Peyer's patch (tissue), 4 donors: ENCODE measurements around the gene NSFL1C.

Experiments
- POLR2A ChIP-seq, 2 donors: fragments of 450-650 bp; IDR thresholded peaks; one replicate each; pipeline ENCODE4 v1.5.1; 2017; ENCODE audit warnings: antibody characterized with exemption in 2 of 2, mild to moderate bottlenecking in 2 of 2, moderate library complexity in 2 of 2
- TF ChIP-seq, protein P1 (sequence below), 6 experiments: fragments of 450-650 bp in 4 of 6; fragments of 200-600 bp in 2 of 6; sonication (generic) in 1 of 6; IDR thresholded peaks; one replicate each; pipeline ENCODE4 v1.5.1; 2017 to 2019; ENCODE audit warnings: antibody characterized with exemption in 6 of 6, mild to moderate bottlenecking in 3 of 6, moderate library complexity in 1 of 6

DNA sequence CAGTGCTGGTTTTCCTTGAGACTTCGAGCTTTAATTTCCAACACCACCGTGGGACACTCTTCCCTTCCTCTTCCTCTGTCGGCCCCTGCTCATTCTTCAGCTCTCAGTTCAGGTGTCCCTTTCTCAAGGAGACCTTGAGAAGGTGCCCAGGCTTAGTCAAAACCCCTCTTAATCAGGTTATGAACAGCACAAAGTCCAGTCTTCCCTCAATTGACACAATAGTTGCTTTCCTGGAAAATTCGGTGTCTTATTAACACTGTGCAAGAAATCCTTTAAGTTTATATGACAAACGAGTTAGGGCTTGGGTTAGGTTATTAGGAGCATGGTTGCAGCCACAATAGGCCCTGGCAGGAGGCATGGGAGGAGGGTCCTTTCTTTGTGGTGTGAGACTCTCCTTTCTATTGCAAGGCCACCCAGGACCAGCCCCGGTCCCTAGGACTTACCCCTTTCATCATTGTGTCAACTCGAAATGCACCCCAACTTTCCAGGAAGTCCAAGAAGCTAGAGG lies 1.5 kb upstream of the NSFL1C start:
- no peak for TF ChIP-seq POLR2A (IDR thresholded peaks at IDR 0.05)
- TF ChIP-seq, protein P1, sequence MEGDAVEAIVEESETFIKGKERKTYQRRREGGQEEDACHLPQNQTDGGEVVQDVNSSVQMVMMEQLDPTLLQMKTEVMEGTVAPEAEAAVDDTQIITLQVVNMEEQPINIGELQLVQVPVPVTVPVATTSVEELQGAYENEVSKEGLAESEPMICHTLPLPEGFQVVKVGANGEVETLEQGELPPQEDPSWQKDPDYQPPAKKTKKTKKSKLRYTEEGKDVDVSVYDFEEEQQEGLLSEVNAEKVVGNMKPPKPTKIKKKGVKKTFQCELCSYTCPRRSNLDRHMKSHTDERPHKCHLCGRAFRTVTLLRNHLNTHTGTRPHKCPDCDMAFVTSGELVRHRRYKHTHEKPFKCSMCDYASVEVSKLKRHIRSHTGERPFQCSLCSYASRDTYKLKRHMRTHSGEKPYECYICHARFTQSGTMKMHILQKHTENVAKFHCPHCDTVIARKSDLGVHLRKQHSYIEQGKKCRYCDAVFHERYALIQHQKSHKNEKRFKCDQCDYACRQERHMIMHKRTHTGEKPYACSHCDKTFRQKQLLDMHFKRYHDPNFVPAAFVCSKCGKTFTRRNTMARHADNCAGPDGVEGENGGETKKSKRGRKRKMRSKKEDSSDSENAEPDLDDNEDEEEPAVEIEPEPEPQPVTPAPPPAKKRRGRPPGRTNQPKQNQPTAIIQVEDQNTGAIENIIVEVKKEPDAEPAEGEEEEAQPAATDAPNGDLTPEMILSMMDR (IDR thresholded peaks at IDR 0.05), result no peak
